Naive thymus-derived CD8-positive, alpha-beta T cell (primary cell): ENCODE results near the gene EDIL3. TPM values are rescaled to one million over a fixed set of nuclear protein-coding genes. Genes with fewer than 3 reads are reported as not detected.
"Not testable (repeated sequence)": the region's sequence is repeated elsewhere in the genome, so short reads cannot be mapped to it uniquely, and the experiment has no call there.

Experiments
- ATAC-seq, 2 donors: fragments of 150-1000 bp; cut with Tn5 transposase in 1 of 2; sonication (Bioruptor Pico), chemical (Tn5 transposase) in 1 of 2; 1 replicate in 1 of 2; 2 replicates in 1 of 2; pipeline ENCODE4 v1.10.0; 2021; ENCODE audit warnings: mild to moderate bottlenecking in 2 of 2, moderate library complexity in 2 of 2
- POLR2A ChIA-PET: fragments of 350-600 bp; sonication (Branson Sonifier 250); formaldehyde crosslinking; loops from one replicate; lab custom pipeline; 2021; ENCODE audit warnings: antibody characterized with exemption; lab: Charles Lee
- DNase-seq, 10 donors: peaks; one replicate each; pipeline versions ENCODE4 v3.0.0 to v3.0.0-alpha.2; 2020 to 2022
- H3K27ac Mint-ChIP-seq, 10 donors: one replicate each; pipeline ENCODE4 v1.8.0; 2020 to 2022; ENCODE audit warnings: mild to moderate bottlenecking in 10 of 10, mixed read lengths in 10 of 10, moderate library complexity in 4 of 10, inconsistent platforms in 1 of 10
- H3K27me3 Mint-ChIP-seq, 5 donors: one replicate each; pipeline ENCODE4 v1.8.0; 2021 to 2022; ENCODE audit warnings: mixed read lengths in 5 of 5
- H3K36me3 Mint-ChIP-seq, 3 donors: one replicate each; pipeline ENCODE4 v1.8.0; 2020 to 2022; ENCODE audit warnings: mixed read lengths in 3 of 3, mild to moderate bottlenecking in 2 of 3, inconsistent platforms in 1 of 3
- H3K4me1 Mint-ChIP-seq, 4 donors: one replicate each; pipeline ENCODE4 v1.8.0; 2021 to 2022; ENCODE audit warnings: mixed read lengths in 4 of 4
- H3K4me3 Mint-ChIP-seq, 10 donors: one replicate each; pipeline ENCODE4 v1.8.0; 2020 to 2022; ENCODE audit warnings: mild to moderate bottlenecking in 10 of 10, mixed read lengths in 10 of 10, moderate library complexity in 6 of 10, inconsistent platforms in 1 of 10
- H3K9me3 Mint-ChIP-seq, 9 donors: one replicate each; pipeline ENCODE4 v1.8.0; 2020 to 2022; ENCODE audit warnings: mixed read lengths in 9 of 9, mild to moderate bottlenecking in 3 of 9, inconsistent platforms in 1 of 9, moderate library complexity in 1 of 9
- polyA plus RNA-seq, 3 donors: library from polyadenylated mRNA; unstranded; fragments of 300-500 nt; fragmentation: Illumina TruSeq; gene quantifications; one replicate each; pipeline ENCODE4 v1.2.3, GENCODE V29; 2021
- total RNA-seq, 8 experiments: library from RNA in 2 of 8; stranded (reverse) in 2 of 8; gene quantifications; one replicate each; pipeline ENCODE4 v1.2.3 and lab custom pipeline; 2021 to 2026

EDIL3 gene
- total and polyA plus RNA-seq, 5 experiments from 2014 or later = not detected

- Mint-ChIP-seq H3K4me3 (no peak overlapping the region), H3K4me1 (peaks cover 0 to 2% (median 0%) of the 10 kb centered on the region in 4 donors), H3K27ac (no peak overlapping the region), H3K27me3 (peaks cover 0 to 4% (median 0%) of the 10 kb centered on the region in 5 donors), H3K36me3 (no peaks in the 10 kb centered on the region), H3K9me3 (peaks cover 0 to 9% (median 0%) of the 10 kb centered on the region in 9 donors)
- POLR2A ChIA-PET = no interaction called here
- no peak for ATAC-seq
- DNase-seq = no peak
Measured at GRCh38 chr5:84162695-84163094, 222.0 kb downstream of the EDIL3 start.

- not testable (repeated sequence) for H3K9me3 Mint-ChIP-seq
Measured at GRCh38 chr5:84160650-84161049, 224.0 kb downstream of the EDIL3 start.

GRCh38 chr5:84149094-84149493, 235.6 kb downstream of the EDIL3 start:
- H3K4me1 Mint-ChIP-seq = no peaks in the 10 kb centered on the region
- DNase-seq = no peak
- POLR2A ChIA-PET = no interaction called here
- H3K9me3 Mint-ChIP-seq = peaks cover 0 to 2% (median 0%) of the 10 kb centered on the region in 9 donors
- ATAC-seq = no peak
- no peaks in the 10 kb centered on the region for H3K36me3 Mint-ChIP-seq
- no peak overlapping the region for H3K4me3 Mint-ChIP-seq
- H3K27ac Mint-ChIP-seq = peak overlapping the region in 1 of 10 donors; percentile 42
- no peaks in the 10 kb centered on the region for H3K27me3 Mint-ChIP-seq

More at GRCh38 chr5:84160650-84161049, 224.0 kb downstream of the EDIL3 start:
- H3K27ac Mint-ChIP-seq, DNase-seq, H3K36me3 Mint-ChIP-seq, H3K4me1 Mint-ChIP-seq, H3K4me3 Mint-ChIP-seq, POLR2A ChIA-PET, ATAC-seq, H3K27me3 Mint-ChIP-seq: not testable (repeated sequence)

- Mint-ChIP-seq H3K4me3 (no peak overlapping the region), H3K36me3 (no peaks in the 10 kb centered on the region), H3K9me3 (peaks cover 0 to 2% (median 0%) of the 10 kb centered on the region in 9 donors), H3K27ac (no peak overlapping the region), H3K27me3 (no peaks in the 10 kb centered on the region), H3K4me1 (no peaks in the 10 kb centered on the region)
- POLR2A ChIA-PET = no interaction called here
- no peak for ATAC-seq
- no peak for DNase-seq
Measured at GRCh38 chr5:84148651-84149050, 236.0 kb downstream of the EDIL3 start.

GRCh38 chr5:84137541-84137940, 247.1 kb downstream of the EDIL3 start:
- Mint-ChIP-seq H3K4me1 (no peaks in the 10 kb centered on the region), H3K27me3 (no peaks in the 10 kb centered on the region), H3K36me3 (no peaks in the 10 kb centered on the region), H3K27ac (no peak overlapping the region), H3K9me3 (peaks cover 0 to 7% (median 0%) of the 10 kb centered on the region in 9 donors), H3K4me3 (no peak overlapping the region)
- POLR2A ChIA-PET = no interaction called here
- DNase-seq (no peak), ATAC-seq (no peak)

- Mint-ChIP-seq H3K27ac (no peak overlapping the region), H3K36me3 (no peaks in the 10 kb centered on the region), H3K4me3 (no peak overlapping the region), H3K4me1 (no peaks in the 10 kb centered on the region), H3K27me3 (no peaks in the 10 kb centered on the region), H3K9me3 (peaks cover 0 to 2% (median 0%) of the 10 kb centered on the region in 9 donors)
- DNase-seq (no peak), ATAC-seq (no peak)
- POLR2A ChIA-PET = no interaction called here
Measured at GRCh38 chr5:84131372-84131771, 253.3 kb downstream of the EDIL3 start.

GRCh38 chr5:84130006-84130580, 254.6 kb downstream of the EDIL3 start:
- peaks cover 0 to 2% (median 0%) of the 10 kb centered on the region in 9 donors for H3K9me3 Mint-ChIP-seq
- H3K4me1 Mint-ChIP-seq = no peaks in the 10 kb centered on the region
- H3K36me3 Mint-ChIP-seq = no peaks in the 10 kb centered on the region
- no peak overlapping the region for H3K27ac Mint-ChIP-seq
- no peak for DNase-seq
- no peaks in the 10 kb centered on the region for H3K27me3 Mint-ChIP-seq
- POLR2A ChIA-PET = no interaction called here
- ATAC-seq = no peak
- H3K4me3 Mint-ChIP-seq = no peak overlapping the region

GRCh38 chr5:84125216-84125615, 259.5 kb downstream of the EDIL3 start:
- no peaks in the 10 kb centered on the region for H3K36me3 Mint-ChIP-seq
- POLR2A ChIA-PET = no interaction called here

GRCh38 chr5:84119252-84119651, 265.4 kb downstream of the EDIL3 start:
- H3K4me3 Mint-ChIP-seq = no peak overlapping the region
- no peak for ATAC-seq

More at GRCh38 chr5:84125216-84125615, 259.5 kb downstream of the EDIL3 start:
- no peak for ATAC-seq
- no peak overlapping the region for H3K4me3 Mint-ChIP-seq
- no peaks in the 10 kb centered on the region for H3K4me1 Mint-ChIP-seq
- no peak overlapping the region for H3K27ac Mint-ChIP-seq
- no peak for DNase-seq
- no peaks in the 10 kb centered on the region for H3K27me3 Mint-ChIP-seq
- H3K9me3 Mint-ChIP-seq = peaks cover 0 to 2% (median 0%) of the 10 kb centered on the region in 9 donors

GRCh38 chr5:84118551-84118950, 266.1 kb downstream of the EDIL3 start:
- DNase-seq = no peak
- no peak for ATAC-seq
- no peak overlapping the region for H3K27ac Mint-ChIP-seq
- H3K27me3 Mint-ChIP-seq = no peaks in the 10 kb centered on the region
- POLR2A ChIA-PET = no interaction called here
- H3K9me3 Mint-ChIP-seq = no peaks in the 10 kb centered on the region
- no peak overlapping the region for H3K4me3 Mint-ChIP-seq
- no peaks in the 10 kb centered on the region for H3K4me1 Mint-ChIP-seq
- no peaks in the 10 kb centered on the region for H3K36me3 Mint-ChIP-seq

More at GRCh38 chr5:84119252-84119651, 265.4 kb downstream of the EDIL3 start:
- Mint-ChIP-seq H3K4me1 (no peaks in the 10 kb centered on the region), H3K9me3 (no peaks in the 10 kb centered on the region), H3K27me3 (no peaks in the 10 kb centered on the region), H3K36me3 (no peaks in the 10 kb centered on the region), H3K27ac (no peak overlapping the region)
- POLR2A ChIA-PET = no interaction called here
- no peak for DNase-seq

GRCh38 chr5:84115727-84116126, 269.0 kb downstream of the EDIL3 start:
- no peaks in the 10 kb centered on the region for H3K27me3 Mint-ChIP-seq
- no peak for ATAC-seq
- no peaks in the 10 kb centered on the region for H3K4me1 Mint-ChIP-seq
- no peak overlapping the region for H3K4me3 Mint-ChIP-seq
- peaks cover 0 to 10% (median 0%) of the 10 kb centered on the region in 9 donors for H3K9me3 Mint-ChIP-seq
- H3K27ac Mint-ChIP-seq = no peak overlapping the region
- no peaks in the 10 kb centered on the region for H3K36me3 Mint-ChIP-seq
- POLR2A ChIA-PET = interaction anchor here (0.7 kb wide), 1 partner anchor 11 kb away, joined by 3 read pairs; no protein-coding TSS in a partner anchor
- no peak for DNase-seq

GRCh38 chr5:84113246-84114105, 271.2 kb downstream of the EDIL3 start:
- H3K4me3 Mint-ChIP-seq = no peak overlapping the region
- ATAC-seq (no peak), DNase-seq (no peak)
- no peak overlapping the region for H3K27ac Mint-ChIP-seq
- peaks cover 0 to 10% (median 0%) of the 10 kb centered on the region in 9 donors for H3K9me3 Mint-ChIP-seq
- H3K36me3 Mint-ChIP-seq = no peaks in the 10 kb centered on the region
- H3K4me1 Mint-ChIP-seq = no peaks in the 10 kb centered on the region
- no peaks in the 10 kb centered on the region for H3K27me3 Mint-ChIP-seq
- POLR2A ChIA-PET = no interaction called here

GRCh38 chr5:84092738-84093137, 291.9 kb downstream of the EDIL3 start:
- DNase-seq (no peak), ATAC-seq (no peak)
- H3K4me3 Mint-ChIP-seq = no peak overlapping the region
- POLR2A ChIA-PET = no interaction called here
- peaks cover 0 to 12% (median 5%) of the 10 kb centered on the region in 9 donors for H3K9me3 Mint-ChIP-seq
- H3K4me1 Mint-ChIP-seq = no peaks in the 10 kb centered on the region
- peaks cover 0 to 3% (median 2%) of the 10 kb centered on the region in 5 donors for H3K27me3 Mint-ChIP-seq
- peaks cover 0 to 5% (median 0%) of the 10 kb centered on the region in 3 donors for H3K36me3 Mint-ChIP-seq
- H3K27ac Mint-ChIP-seq = no peak overlapping the region
